Skin of body (tissue), 2 donors: Measurements from ENCODE around the gene POU2F2. TPM values are rescaled to one million over a fixed set of nuclear protein-coding genes. Genes with fewer than 3 reads are reported as not detected.

ENCODE experiments used
- DNase-seq: peaks from one replicate; lab custom pipeline; 2025; lab: John Stamatoyannopoulos, UW
- total RNA-seq: library from RNA; depleted of rRNA; stranded (reverse); fragments of >200 nt; gene quantifications from one replicate; pipeline ENCODE4 v1.2.3, GENCODE V29; 2014

POU2F2 gene
- total RNA-seq, 1 donor from 2014 or later = 0.30 TPM

GRCh38 chr19:42080764-42081375, 51.4 kb downstream of the POU2F2 start:
- DNase-seq = no peak

GRCh38 chr19:42079886-42080763, 52.1 kb downstream of the POU2F2 start:
- no peak for DNase-seq

GRCh38 chr19:42079276-42079669, 53.0 kb downstream of the POU2F2 start:
- DNase-seq = no peak

GRCh38 chr19:42078538-42079275, 53.5 kb downstream of the POU2F2 start:
- DNase-seq = no peak

DNA sequence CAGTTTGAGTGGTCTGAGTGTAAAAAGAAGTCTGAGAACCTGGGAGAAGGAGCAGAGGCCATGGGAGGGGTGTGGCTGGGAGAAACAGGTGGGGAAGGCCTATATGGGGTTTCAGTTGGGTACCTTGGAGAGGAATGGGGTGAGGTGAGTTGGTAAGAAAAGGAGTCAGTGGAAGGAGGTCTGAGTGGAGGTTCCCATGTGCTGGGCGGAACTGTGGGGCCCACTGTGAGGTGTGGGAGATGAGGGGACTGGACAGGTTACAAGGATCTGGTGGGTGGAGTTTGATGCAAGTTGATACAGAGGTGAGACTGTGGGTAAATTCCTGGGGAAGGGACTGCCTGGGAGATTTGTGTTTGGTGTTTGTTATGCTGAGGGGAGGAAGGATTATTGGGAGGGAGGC, 54.2 kb downstream of the POU2F2 start:
- no peak for DNase-seq

GRCh38 chr19:42076380-42076944, 55.8 kb downstream of the POU2F2 start:
- DNase-seq = no peak

GRCh38 chr19:42075616-42076379, 56.4 kb downstream of the POU2F2 start, which contains the start of gene ZNF574:
ZNF574 (plus strand) TSS chr19:42076166; CDS start chr19:42078607, 2,441 bp downstream.
- DNase-seq = peak; percentile 99

DNA sequence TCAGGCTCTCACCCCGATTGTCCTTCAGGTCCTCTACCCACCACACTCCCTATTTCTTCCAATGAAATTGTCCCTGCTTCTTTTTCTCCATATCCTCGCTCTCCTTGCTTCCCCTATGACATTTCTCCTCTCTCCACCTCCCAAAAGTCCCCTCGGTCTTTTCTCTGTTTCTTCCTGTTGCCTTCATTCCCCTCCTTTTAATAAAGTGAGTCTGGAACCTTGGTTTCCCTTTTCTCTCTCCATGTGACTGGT, 57.0 kb downstream of the POU2F2 start:
- no peak for DNase-seq

DNA sequence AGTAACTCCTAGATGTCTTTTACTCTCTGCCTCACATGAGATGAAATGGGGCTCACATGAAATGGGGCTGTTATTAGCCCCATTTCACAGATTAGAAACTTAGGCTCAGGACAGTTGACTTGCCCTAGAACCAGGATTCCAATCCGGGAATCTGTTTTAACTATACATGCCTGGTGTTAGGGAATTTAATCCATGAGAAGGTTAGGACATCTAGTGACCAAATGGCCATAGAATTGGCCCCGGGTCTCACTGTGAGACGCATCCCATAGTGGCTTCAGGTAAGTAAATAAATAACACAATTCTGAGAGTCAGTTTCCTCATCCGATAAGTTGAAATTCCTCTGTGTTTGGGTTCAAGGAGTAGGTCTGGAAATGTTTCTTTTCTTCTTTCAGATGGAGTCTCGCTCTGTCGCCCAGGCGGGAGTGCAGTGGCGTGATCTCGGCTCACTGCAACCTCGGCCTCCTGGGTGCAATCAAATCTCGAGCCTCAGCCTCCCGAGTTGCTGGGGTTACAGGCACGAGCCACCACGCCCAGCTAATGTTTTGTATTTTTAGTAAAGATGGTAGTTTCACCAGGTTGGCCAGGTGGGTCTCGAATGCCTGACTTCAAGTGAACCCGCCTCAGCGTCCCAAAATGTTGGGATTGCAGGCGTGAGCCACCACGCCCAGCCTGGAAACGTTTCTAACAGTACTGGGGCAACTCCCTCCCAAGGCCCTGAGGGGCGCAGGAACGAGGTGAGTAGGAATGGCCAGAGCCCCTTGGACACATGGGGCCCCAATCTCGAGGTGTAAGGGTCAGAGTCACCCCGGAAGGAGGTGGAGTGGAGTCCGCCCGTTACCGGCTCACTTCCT, 57.5 kb downstream of the POU2F2 start:
- peak; percentile 11 for DNase-seq

- no peak for DNase-seq
These were observed 61.0 kb downstream of the POU2F2 start for GRCh38 chr19:42071247-42071646.

DNA sequence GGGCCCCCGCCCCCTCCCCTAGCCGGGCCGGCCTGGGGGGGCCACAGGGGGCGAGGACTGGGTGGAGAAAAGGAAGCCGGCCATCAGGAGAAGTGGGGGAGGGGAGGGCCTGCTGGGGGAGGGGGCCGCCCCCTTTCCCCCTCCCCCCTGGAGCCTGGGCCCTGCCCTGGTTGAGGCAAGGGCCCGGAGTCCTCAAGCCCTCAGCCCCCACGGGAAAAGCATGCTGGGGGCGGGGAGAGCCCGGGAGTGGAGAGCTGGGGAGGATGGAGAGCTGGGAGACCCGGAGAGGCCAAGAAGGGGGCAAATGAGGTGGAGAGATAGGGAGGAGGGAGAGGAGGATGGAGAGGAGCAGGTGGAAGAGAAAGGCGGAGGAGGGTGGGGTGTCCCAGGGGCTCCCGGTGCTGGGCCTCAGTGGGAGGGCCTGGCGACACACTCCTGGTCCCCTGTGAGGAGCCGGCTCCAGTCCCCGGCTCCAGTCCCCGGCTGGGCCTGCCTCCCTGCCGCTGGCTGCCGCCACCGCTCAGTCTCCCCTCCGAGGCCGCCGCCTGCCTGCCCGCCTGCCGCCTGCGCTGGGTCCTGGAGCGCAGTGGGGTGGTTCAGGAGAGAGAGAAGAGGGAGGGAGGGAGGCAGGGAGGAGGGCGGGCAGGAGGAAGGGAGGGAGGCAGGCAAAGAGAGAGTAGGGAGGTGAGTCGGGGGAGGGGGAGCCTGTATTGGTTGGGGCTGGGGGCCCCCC, 62.5 kb downstream of the POU2F2 start, which contains the start of gene GRIK5:
GRIK5 (minus strand) TSS at position 588 of the 733 bp plus-strand sequence. CDS start 4,436 bp downstream, outside the sequence.
- DNase-seq = no peak

DNA sequence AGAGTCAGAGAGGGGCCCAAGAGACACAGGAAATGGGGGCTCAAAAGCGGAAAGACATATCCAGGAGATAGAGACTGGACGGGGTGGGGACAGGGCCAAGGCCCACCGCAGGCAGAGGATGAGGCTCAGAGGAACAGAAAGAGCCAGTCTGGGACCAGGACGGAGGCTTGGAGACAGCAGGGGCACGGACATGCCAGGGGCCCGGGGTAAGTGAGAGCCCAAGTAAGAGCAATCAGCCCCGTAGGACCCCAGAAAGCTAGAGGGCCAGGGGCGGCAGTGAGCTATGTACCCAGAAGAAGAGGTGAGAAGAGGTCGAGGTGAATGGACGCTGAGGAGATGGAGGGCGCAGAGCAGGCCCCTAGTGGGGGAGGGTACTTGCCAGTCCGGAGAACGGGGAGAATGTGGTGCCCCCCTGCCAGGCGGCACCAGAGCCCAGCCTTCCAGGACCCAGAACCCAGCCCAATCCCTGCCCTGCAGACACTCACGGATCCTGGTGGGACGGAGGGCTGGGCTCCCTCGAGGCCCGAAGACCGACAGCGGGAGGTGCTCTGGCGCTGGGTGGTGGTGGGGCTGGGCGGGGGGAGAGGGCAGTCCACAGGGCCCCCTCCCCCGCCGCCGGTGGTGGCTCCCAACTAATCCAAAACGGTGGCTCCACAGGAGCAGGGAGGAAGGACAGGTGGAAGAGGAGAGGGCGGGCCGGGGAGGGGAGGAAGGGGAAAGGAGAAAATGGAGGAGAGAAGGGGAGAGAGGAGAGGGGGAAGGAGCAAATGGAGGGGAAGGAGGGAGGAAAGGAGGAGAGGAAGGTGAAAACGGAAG, 63.3 kb downstream of the POU2F2 start:
- DNase-seq = no peak

GRCh38 chr19:42068361-42068755, 63.9 kb downstream of the POU2F2 start:
- DNase-seq = no peak

GRCh38 chr19:42067315-42067888, 64.8 kb downstream of the POU2F2 start:
- DNase-seq = no peak

- no peak for DNase-seq
These were observed 66.0 kb downstream of the POU2F2 start for GRCh38 chr19:42066075-42066754.

DNA sequence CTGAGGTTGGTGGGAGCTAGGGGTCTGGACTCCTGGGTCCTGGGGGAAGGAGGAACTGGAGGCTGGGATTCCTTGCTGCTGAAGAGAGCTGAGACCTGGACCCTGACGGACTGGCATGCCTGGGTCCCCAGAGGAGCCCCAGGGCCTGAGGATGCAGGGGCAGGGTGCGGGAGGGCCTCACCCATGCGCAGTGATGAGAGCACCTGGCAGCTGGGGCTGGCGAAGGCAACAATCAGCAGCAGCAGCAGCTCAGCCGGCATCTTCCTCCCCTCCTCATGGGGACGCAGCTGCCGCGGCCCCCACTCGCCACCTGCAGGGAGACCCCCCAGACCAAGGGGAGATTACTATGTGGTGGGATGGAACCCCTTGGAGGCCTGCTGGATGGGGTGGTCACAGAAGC, 66.7 kb downstream of the POU2F2 start:
- no peak for DNase-seq

DNA sequence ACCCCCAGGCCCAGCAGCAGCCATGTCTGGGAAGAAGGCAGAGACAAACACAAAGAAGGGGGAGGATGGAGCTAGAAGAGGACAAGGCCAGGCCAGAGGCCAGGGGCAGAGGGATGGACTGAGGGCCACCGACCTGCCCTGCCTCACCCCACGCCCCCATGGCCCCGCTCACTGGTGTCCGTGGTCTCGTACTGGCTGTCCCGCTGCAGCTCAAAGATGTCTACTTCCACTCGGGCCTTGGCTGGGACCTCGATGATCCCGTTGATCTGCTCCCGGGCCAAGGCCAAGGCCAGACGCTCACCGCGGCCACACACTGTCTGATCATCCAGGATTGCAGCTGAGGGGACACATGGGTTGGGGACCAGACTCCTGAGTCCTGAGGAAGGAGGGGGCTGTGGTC, 67.2 kb downstream of the POU2F2 start:
- no peak for DNase-seq

GRCh38 chr19:42064432-42064831, 67.8 kb downstream of the POU2F2 start:
- no peak for DNase-seq
